Measurements from ENCODE around the gene TMEM253.
A peak's percentile ranks its signal among the peaks of the same experiment; 100 is the strongest.

TMEM253 gene

GRCh38 chr14:21100931-21101330 is at the start of gene TMEM253:
Gene TMEM253 (plus strand): TSS chr14:21101066. CDS start chr14:21101344, 278 bp downstream.
- DNase-seq (ENCODE audit: low spot score): peak; percentile 81

- no peak for DNase-seq (ENCODE audit: low spot score)
Measured at GRCh38 chr14:21053184-21054122, 47.4 kb upstream of the TMEM253 start.

GRCh38 chr14:21054123-21054767 is 46.6 kb upstream of the TMEM253 start:
- no peak for DNase-seq (ENCODE audit: low spot score)

- no peak for DNase-seq (ENCODE audit: low spot score)
Measured at GRCh38 chr14:21054768-21055145, 46.1 kb upstream of the TMEM253 start.

GRCh38 chr14:21055432-21056117 is 45.3 kb upstream of the TMEM253 start:
- no peak for DNase-seq (ENCODE audit: low spot score)

- DNase-seq (ENCODE audit: low spot score): no peak
Measured at GRCh38 chr14:21056520-21057163, 44.2 kb upstream of the TMEM253 start.

- no peak for DNase-seq (ENCODE audit: low spot score)
Measured at GRCh38 chr14:21057803-21058675, 42.8 kb upstream of the TMEM253 start, which contains the start of gene RNASE8. Gene RNASE8 (plus strand): TSS chr14:21057822. CDS start chr14:21057893, 71 bp downstream.

GRCh38 chr14:21058903-21059302 is 42.0 kb upstream of the TMEM253 start:
- no peak for DNase-seq (ENCODE audit: low spot score)

GRCh38 chr14:21059842-21060613 is 40.8 kb upstream of the TMEM253 start:
- no peak for DNase-seq (ENCODE audit: low spot score)

- no peak for DNase-seq (ENCODE audit: low spot score)
Measured at GRCh38 chr14:21060614-21061346, 40.1 kb upstream of the TMEM253 start.

GRCh38 chr14:21061347-21061668 is 39.6 kb upstream of the TMEM253 start:
- DNase-seq (ENCODE audit: low spot score): no peak

- DNase-seq (ENCODE audit: low spot score): no peak
Measured at GRCh38 chr14:21063479-21063878, 37.4 kb upstream of the TMEM253 start.

GRCh38 chr14:21066882-21067502 is 33.9 kb upstream of the TMEM253 start:
- DNase-seq (ENCODE audit: low spot score): no peak

GRCh38 chr14:21068521-21069387 is 32.1 kb upstream of the TMEM253 start:
- DNase-seq (ENCODE audit: low spot score): peak; percentile 49

GRCh38 chr14:21069388-21070082 is 31.3 kb upstream of the TMEM253 start:
- DNase-seq (ENCODE audit: low spot score): no peak

- peak; percentile 23 for DNase-seq (ENCODE audit: low spot score)
Measured at GRCh38 chr14:21070083-21070609, 30.7 kb upstream of the TMEM253 start, which contains the start of gene ARHGEF40. Gene ARHGEF40 (plus strand): TSS chr14:21070304. CDS start chr14:21070397, 93 bp downstream.

- no peak for DNase-seq (ENCODE audit: low spot score)
Measured at GRCh38 chr14:21070610-21071224, 30.1 kb upstream of the TMEM253 start.
